Gastroesophageal sphincter (tissue), 4 donors: ENCODE results near the gene CCDC117. TPM values are rescaled to one million over a fixed set of nuclear protein-coding genes. Genes with fewer than 3 reads are reported as not detected.
A peak's percentile ranks its signal among the peaks of the same experiment; 100 is the strongest.
"Not testable (repeated sequence)": the region's sequence is repeated elsewhere in the genome, so short reads cannot be mapped to it uniquely, and the experiment has no call there.

ENCODE experiments used
- ATAC-seq: fragments of 150-250 bp; one replicate; pipeline ENCODE4 v1.9.1; 2016; ENCODE audit warnings: mild to moderate bottlenecking, moderate library complexity
- H3K27ac ChIP-seq, 4 donors: fragments of 200-600 bp; sonication (generic) in 3 of 4; 1 replicate in 3 of 4; 2 replicates in 1 of 4; pipeline ENCODE4 v1.5.1; 2016 to 2019
- H3K27me3 ChIP-seq: fragments of 200-600 bp; sonication (generic); one replicate; pipeline ENCODE4 v1.5.1; 2019
- H3K36me3 ChIP-seq, 2 donors: fragments of 200-600 bp; sonication (generic); one replicate each; pipeline ENCODE4 v1.5.1; 2019; ENCODE audit warnings: control low read depth in 1 of 2
- H3K4me1 ChIP-seq, 3 donors: fragments of 200-600 bp; sonication (generic); 1 replicate in 2 of 3; 2 replicates in 1 of 3; pipeline ENCODE4 v1.5.1; 2016 to 2019; ENCODE audit warnings: control low read depth in 2 of 3
- H3K4me3 ChIP-seq, 2 donors: fragments of 200-600 bp; sonication (generic); one replicate each; pipeline ENCODE4 v1.5.1; 2019; ENCODE audit warnings: mild to moderate bottlenecking in 1 of 2, moderate library complexity in 1 of 2
- H3K9me3 ChIP-seq, 3 donors: fragments of 200-600 bp; sonication (generic); one replicate each; pipeline ENCODE4 v1.5.1; 2017 to 2019; ENCODE audit warnings: control low read depth in 2 of 3
- EP300 ChIP-seq: sonication (generic); formaldehyde crosslinking; IDR thresholded peaks from one replicate; pipeline ENCODE4 v1.6.1; 2017; ENCODE audit warnings: antibody characterized with exemption, mild to moderate bottlenecking
- POLR2A ChIP-seq, 2 donors: fragments of 450-650 bp; IDR thresholded peaks; one replicate each; pipeline ENCODE4 v1.6.1; 2017; ENCODE audit warnings: antibody characterized with exemption in 2 of 2, mild to moderate bottlenecking in 2 of 2, moderate library complexity in 1 of 2
- POLR2AphosphoS5 ChIP-seq: sonication (generic); formaldehyde crosslinking; IDR thresholded peaks from one replicate; pipeline ENCODE4 v1.6.1; 2017; ENCODE audit warnings: antibody characterized with exemption
- WGBS, 2 donors: methylation state at CpG; one replicate each; pipeline ENCODE4 v1.1.5; 2018; ENCODE audit warnings: low coverage in 1 of 2; 5-methylcytosine and 5-hydroxymethylcytosine counted together
- total RNA-seq, 4 donors: library from RNA; depleted of rRNA; stranded (reverse); fragments of >200 nt; gene quantifications; one replicate each; pipeline ENCODE4 v1.1.0, GENCODE V29; 2016
- TF ChIP-seq, protein P1 (sequence below), 4 experiments: fragments of 200-600 bp in 2 of 4; fragments of 450-650 bp in 2 of 4; sonication (generic) in 1 of 4; IDR thresholded peaks; one replicate each; pipeline ENCODE4 v1.5.1; 2017 to 2019; ENCODE audit warnings: antibody characterized with exemption in 4 of 4, mild to moderate bottlenecking in 2 of 4, moderate library complexity in 2 of 4

The CCDC117 gene
- total RNA-seq, 4 donors from 2014 or later, result 23.2 to 34.2 (median 25.7) TPM

DNA sequence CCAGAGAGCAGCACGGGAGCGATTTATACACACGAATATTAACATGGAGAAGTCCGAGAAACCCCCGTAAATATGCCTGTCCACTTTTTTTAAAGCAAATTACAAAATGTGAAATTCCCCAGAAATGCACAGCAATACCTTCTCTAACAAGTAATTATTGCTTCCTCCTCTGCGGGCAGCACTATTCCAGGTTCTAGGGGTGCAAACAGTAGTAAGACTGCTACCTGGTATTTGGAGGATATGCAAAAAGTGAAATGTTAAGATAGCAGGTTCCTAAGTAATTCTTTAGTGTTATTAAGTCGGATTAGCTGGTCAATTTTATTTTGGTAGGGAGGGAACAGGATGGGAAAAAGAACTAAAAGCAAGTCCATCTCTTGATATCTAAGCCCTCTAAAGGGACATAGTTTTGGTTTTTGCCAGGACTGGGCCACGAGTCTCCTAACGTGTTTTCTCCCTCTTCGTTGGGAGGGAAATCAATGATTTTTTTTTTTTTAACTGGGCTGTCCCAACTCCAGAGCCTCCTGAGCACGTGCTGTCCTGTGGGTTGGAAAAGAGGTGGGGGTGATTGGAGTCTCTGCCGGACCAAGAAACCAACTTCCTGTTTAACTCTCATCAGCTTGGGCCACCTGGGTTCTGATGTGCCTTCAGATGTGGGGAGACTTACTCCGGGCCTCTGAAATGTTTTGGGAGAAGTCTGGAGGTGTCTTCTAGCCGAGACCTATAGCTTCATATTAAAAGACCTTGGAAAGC, 29.5 kb downstream of the CCDC117 start:
- no peak for ATAC-seq
- H3K27ac ChIP-seq, result peak overlapping the region in 2 of 4 donors; percentile 99 to 100
- H3K36me3 ChIP-seq, result peaks cover 0 to 10% of the 10 kb centered on the region in 2 donors
- H3K4me3 ChIP-seq, result peak overlapping the region in 1 of 2 donors; percentile 91
- no peak for TF ChIP-seq POLR2AphosphoS5
- TF ChIP-seq, protein P1, sequence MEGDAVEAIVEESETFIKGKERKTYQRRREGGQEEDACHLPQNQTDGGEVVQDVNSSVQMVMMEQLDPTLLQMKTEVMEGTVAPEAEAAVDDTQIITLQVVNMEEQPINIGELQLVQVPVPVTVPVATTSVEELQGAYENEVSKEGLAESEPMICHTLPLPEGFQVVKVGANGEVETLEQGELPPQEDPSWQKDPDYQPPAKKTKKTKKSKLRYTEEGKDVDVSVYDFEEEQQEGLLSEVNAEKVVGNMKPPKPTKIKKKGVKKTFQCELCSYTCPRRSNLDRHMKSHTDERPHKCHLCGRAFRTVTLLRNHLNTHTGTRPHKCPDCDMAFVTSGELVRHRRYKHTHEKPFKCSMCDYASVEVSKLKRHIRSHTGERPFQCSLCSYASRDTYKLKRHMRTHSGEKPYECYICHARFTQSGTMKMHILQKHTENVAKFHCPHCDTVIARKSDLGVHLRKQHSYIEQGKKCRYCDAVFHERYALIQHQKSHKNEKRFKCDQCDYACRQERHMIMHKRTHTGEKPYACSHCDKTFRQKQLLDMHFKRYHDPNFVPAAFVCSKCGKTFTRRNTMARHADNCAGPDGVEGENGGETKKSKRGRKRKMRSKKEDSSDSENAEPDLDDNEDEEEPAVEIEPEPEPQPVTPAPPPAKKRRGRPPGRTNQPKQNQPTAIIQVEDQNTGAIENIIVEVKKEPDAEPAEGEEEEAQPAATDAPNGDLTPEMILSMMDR (IDR thresholded peaks at IDR 0.05), result no peak
- peaks cover 0 to 48% (median 16%) of the 10 kb centered on the region in 3 donors for H3K4me1 ChIP-seq
- H3K9me3 ChIP-seq, result no peaks in the 10 kb centered on the region
- WGBS, 2 donors, result 71 to 80% methylated on average over 12 to 14 of the region's 14 CpGs
- H3K27me3 ChIP-seq, result no peaks in the 10 kb centered on the region

DNA sequence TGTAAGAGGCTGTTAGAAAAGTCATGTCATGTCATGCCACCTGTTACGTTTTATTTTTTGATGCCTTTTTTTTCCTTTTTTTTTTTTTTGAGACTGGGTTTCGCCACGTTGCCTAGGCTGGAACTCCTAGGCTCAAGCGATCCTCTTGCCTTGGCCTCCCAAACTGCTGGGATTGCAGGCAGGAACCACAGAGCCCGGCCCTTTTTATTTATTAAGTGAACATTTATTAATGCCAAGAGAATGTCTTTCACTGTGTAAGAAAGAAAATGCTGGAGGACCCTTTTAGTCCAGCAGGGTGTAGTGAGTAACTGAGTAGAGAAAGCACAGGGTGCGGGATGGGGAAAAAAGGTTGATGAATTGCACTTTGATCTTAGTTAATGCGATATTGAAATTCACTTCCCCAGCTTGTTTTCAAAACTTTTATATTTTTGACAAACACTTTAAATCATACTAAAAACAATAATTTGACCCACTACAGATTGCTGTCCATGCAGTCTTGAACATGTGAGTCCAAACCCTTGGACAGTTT, 30.2 kb downstream of the CCDC117 start:
- no peak for TF ChIP-seq POLR2A (IDR thresholded peaks at IDR 0.05)
- no peak for TF ChIP-seq EP300
- no peak for TF ChIP-seq POLR2AphosphoS5
- TF ChIP-seq, protein P1 (IDR thresholded peaks at IDR 0.05), result no peak
- Histone ChIP-seq H3K4me1 (peaks cover 0 to 41% (median 10%) of the 10 kb centered on the region in 3 donors), H3K9me3 (no peaks in the 10 kb centered on the region), H3K4me3 (no peak overlapping the region), H3K27me3 (no peaks in the 10 kb centered on the region), H3K36me3 (peaks cover 0 to 10% of the 10 kb centered on the region in 2 donors), H3K27ac (no peak overlapping the region)
- ATAC-seq, result no peak
- WGBS, 2 donors, result 71 to 100% methylated on average over 1 to 6 of the region's 7 CpGs

DNA sequence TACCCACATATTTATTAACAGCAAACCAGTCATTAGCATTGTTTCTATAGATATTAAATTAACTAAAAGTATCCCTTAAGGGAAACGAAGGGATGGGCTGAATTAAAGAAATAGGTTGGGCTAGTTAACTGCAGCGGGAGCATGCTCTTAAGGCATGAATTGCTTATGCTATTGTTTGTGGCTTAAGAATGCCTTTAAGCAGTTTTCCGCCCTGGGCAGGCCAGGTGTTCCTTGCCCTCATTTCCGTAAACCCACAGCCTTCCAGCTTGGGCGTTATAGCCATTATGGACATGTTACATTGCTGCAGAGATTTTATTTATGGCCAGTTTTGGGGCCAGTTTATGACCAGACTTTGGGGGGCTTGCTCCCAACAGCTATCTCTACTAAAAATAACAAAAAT, 32.9 kb downstream of the CCDC117 start:
- WGBS, 2 donors, result 83 to 100% methylated on average over 1 to 5 of the region's 5 CpGs
- H3K27ac ChIP-seq, result not testable (repeated sequence)

DNA sequence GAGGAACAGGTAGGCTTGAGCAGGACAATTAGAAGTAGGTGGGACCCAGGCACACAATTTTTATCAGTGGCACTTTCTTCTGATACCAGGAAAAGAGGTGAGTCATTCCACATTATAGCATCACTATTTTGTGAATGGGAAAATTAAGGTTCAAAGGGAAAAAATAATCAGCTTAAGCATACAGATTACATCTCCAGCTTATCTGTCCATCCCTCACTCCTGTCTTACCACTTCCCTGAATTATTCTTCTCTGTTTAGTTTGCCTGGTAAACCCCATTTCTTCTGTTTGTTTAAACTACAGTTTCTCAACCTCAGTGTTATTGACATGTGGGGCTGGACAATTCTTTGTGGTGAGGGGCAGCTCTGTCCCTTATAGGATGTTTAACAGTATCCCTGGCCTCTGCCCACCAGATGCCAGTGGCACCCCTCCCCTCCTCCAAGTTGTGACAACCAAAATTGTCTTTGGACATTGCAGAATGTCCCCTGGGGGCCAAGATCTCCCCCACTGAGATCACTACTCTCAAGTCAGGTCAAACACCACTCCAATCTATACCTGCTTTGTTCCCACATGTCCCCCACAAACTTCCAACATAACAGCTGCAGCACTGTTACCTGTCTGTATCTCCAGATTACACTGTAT, 36.3 kb downstream of the CCDC117 start:
- ATAC-seq, result no peak

More for the DNA sequence above, 32.9 kb downstream of the CCDC117 start:
- not testable (repeated sequence) for H3K4me3 ChIP-seq, H3K9me3 ChIP-seq, H3K27me3 ChIP-seq, ATAC-seq
- peaks cover 0 to 22% (median 10%) of the 10 kb centered on the region in 3 donors for H3K4me1 ChIP-seq
- H3K36me3 ChIP-seq, result peaks cover 0 to 21% of the 10 kb centered on the region in 2 donors

DNA sequence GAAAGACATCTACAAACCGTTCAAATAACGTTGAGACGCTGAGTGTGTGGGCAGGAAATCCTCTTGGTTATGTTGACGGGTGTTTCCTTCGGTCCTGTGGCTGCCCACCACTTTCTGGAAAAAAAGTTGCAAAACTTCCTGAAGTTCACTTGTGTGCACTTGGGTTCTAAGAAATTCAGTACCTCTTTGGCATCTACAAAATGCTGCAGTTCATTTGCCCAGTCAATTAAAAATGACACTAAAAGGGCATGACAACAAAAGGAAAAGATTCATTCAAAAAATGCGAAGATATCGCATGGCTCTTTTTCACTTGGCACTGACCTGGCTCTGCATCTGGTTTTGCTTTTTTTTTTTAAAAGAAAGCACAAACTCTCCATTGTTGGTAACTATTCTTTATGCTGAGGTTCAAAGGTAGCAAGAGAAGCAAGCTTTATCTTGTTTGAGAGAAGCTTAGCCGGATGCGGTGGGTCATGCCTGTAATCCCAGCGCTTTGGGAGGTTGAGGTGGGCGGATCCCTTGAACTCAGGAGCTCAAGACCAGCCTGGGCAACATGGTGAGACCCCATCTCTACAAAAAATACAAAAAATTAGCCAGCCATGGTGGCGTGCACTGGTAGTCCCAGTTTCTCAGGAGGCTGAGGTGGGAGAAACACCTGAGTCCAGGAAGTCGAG, 38.5 kb downstream of the CCDC117 start:
- H3K27ac ChIP-seq, result peak overlapping the region in 1 of 4 donors; percentile 32
- peaks cover 0 to 25% (median 0%) of the 10 kb centered on the region in 3 donors for H3K4me1 ChIP-seq
- H3K36me3 ChIP-seq, result peaks cover 0 to 21% of the 10 kb centered on the region in 2 donors
- WGBS, 2 donors, result 71 to 79% methylated on average over 10 to 11 of the region's 13 CpGs
- no peaks in the 10 kb centered on the region for H3K27me3 ChIP-seq
- TF ChIP-seq POLR2A (IDR thresholded peaks at IDR 0.05) (no peak), POLR2AphosphoS5 (no peak), EP300 (no peak)
- TF ChIP-seq, protein P1 (IDR thresholded peaks at IDR 0.05), result no peak
- no peaks in the 10 kb centered on the region for H3K9me3 ChIP-seq
- no peak overlapping the region for H3K4me3 ChIP-seq
- ATAC-seq, result no peak

More for the DNA sequence above, 36.3 kb downstream of the CCDC117 start:
- H3K27ac ChIP-seq, result no peak overlapping the region
- no peak overlapping the region for H3K4me3 ChIP-seq
- H3K9me3 ChIP-seq, result no peaks in the 10 kb centered on the region
- no peak for TF ChIP-seq POLR2A (IDR thresholded peaks at IDR 0.05)
- no peak for TF ChIP-seq EP300
- TF ChIP-seq POLR2AphosphoS5, result no peak
- TF ChIP-seq, protein P1 (IDR thresholded peaks at IDR 0.05), result no peak
- H3K36me3 ChIP-seq, result peaks cover 0 to 21% of the 10 kb centered on the region in 2 donors
- peaks cover 0 to 21% (median 0%) of the 10 kb centered on the region in 3 donors for H3K4me1 ChIP-seq
- no peaks in the 10 kb centered on the region for H3K27me3 ChIP-seq
